Endothelial cell of umbilical vein (primary cell): ENCODE data around the gene BCL7C. TPM values are rescaled to one million over a fixed set of nuclear protein-coding genes. Genes with fewer than 3 reads are reported as not detected.

Experiments
- Bru-seq: library from RNA; stranded (reverse); fragments of 400-500 nt; gene quantifications from one replicate; lab custom pipeline; 2021; lab: Mats Ljungman, UMichigan
- BruChase-seq, 2 experiments: library from RNA; stranded (reverse); fragments of 400-500 nt; gene quantifications; one replicate each; lab custom pipeline; 2021; lab: Mats Ljungman, UMichigan
- BruUV-seq: library from RNA; stranded (reverse); fragments of 400-500 nt; replicated peaks from 2 replicates; lab custom pipeline; 2021; lab: Mats Ljungman, UMichigan
- CTCF ChIA-PET: fragments of 300-600, 350-600 bp; sonication (Branson Sonifier 250); formaldehyde crosslinking; loops from one replicate; lab custom pipeline; 2021; ENCODE audit warnings: antibody characterized with exemption, inconsistent platforms; lab: Charles Lee
- POLR2A ChIA-PET: fragments of 300-600, 350-600 bp; sonication (Branson Sonifier 250); formaldehyde crosslinking; loops from one replicate; lab custom pipeline; 2021; ENCODE audit warnings: antibody characterized with exemption, inconsistent platforms; lab: Charles Lee
- DNase-seq: peaks from one replicate; pipeline ENCODE4 v3.0.0-alpha.2; 2011; ENCODE audit warnings: low read depth, low spot score
- FAIRE-seq: peaks from 2 replicates; lab custom pipeline; 2011; peaks lifted over from hg19 to GRCh38; lab: Jason Lieb, UNC
- H2AFZ ChIP-seq: 2 replicates; pipeline ENCODE4 v1.6.0; 2012; ENCODE audit warnings: low read depth, low read length, control low read depth, inconsistent platforms
- H3K27ac ChIP-seq: 2 replicates; pipeline ENCODE4 v1.5.1; 2011; ENCODE audit warnings: low read depth, mild to moderate bottlenecking, control low read depth, low read length, moderate library complexity; ENCODE audit not compliant: insufficient read depth
- H3K27me3 ChIP-seq, 2 experiments: 2 replicates each; pipeline versions ENCODE4 v1.6.0 to v1.6.1; 2011; ENCODE audit warnings: low read length in 2 of 2, mixed read lengths in 1 of 2; ENCODE audit not compliant: control insufficient read depth in 2 of 2, insufficient read depth in 2 of 2
- H3K36me3 ChIP-seq, 2 experiments: 2 replicates in 1 of 2; 3 replicates in 1 of 2; pipeline ENCODE4 v1.5.1; 2011; ENCODE audit warnings: low read length in 2 of 2, mild to moderate bottlenecking in 1 of 2, moderate library complexity in 1 of 2; ENCODE audit not compliant: control insufficient read depth in 2 of 2, insufficient read depth in 2 of 2; ENCODE audit errors: extremely low read depth in 1 of 2
- H3K4me1 ChIP-seq: 3 replicates; pipeline ENCODE4 v1.5.1; 2011; ENCODE audit warnings: mild to moderate bottlenecking, low read length; ENCODE audit not compliant: control insufficient read depth, insufficient read depth; ENCODE audit errors: extremely low read depth
- H3K4me2 ChIP-seq: 2 replicates; pipeline ENCODE4 v1.6.1; 2011; ENCODE audit warnings: low read length, control low read depth, mixed read lengths; ENCODE audit not compliant: insufficient read depth
- H3K4me3 ChIP-seq, 3 experiments: fragments of 200-600 bp in 1 of 3; sonication (generic), shearing (Covaris generic) in 1 of 3; replicated peaks in 1 of 3; 2 replicates each; pipeline ENCODE4 v1.5.1; 2011 to 2016; ENCODE audit warnings: control low read depth in 3 of 3, low read length in 3 of 3, mild to moderate bottlenecking in 2 of 3, inconsistent platforms in 1 of 3, low read depth in 1 of 3, moderate library complexity in 1 of 3; ENCODE audit not compliant: insufficient read depth in 1 of 3
- H3K79me2 ChIP-seq: 2 replicates; pipeline ENCODE4 v1.6.0; 2012; ENCODE audit warnings: low read length, inconsistent platforms; ENCODE audit not compliant: control insufficient read depth, insufficient read depth
- H3K9ac ChIP-seq: replicated peaks from 2 replicates; pipeline ENCODE3; 2011; ENCODE audit warnings: low read length, control low read depth; ENCODE audit not compliant: insufficient read depth; ENCODE audit errors: extremely low read depth
- H3K9me1 ChIP-seq: replicated peaks from 3 replicates; pipeline ENCODE4 v1.6.0; 2011; ENCODE audit warnings: mild to moderate bottlenecking, low read length; ENCODE audit not compliant: control insufficient read depth, insufficient read depth; ENCODE audit errors: extremely low read depth
- H3K9me3 ChIP-seq: replicated peaks from 2 replicates; pipeline ENCODE4 v1.5.1; 2012; ENCODE audit warnings: low read length, inconsistent platforms; ENCODE audit not compliant: control insufficient read depth, insufficient read depth
- H4K20me1 ChIP-seq: replicated peaks from 2 replicates; pipeline ENCODE3; 2011; ENCODE audit warnings: mild to moderate bottlenecking, low read length; ENCODE audit not compliant: control insufficient read depth, insufficient read depth; ENCODE audit errors: extremely low read depth
- EZH2 ChIP-seq: IDR thresholded peaks from 2 replicates; pipeline ENCODE4 v1.6.1; 2012; ENCODE audit warnings: borderline replicate concordance, low read depth, mild to moderate bottlenecking, moderate library complexity, low read length, inconsistent platforms; ENCODE audit not compliant: severe bottlenecking
- FOS ChIP-seq: IDR thresholded peaks from 2 replicates; pipeline ENCODE4 v1.6.1; 2011; ENCODE audit warnings: mild to moderate bottlenecking, low read length, moderate library complexity, borderline replicate concordance; ENCODE audit not compliant: insufficient read depth
- GATA2 ChIP-seq: IDR thresholded peaks from 2 replicates; pipeline ENCODE4 v1.7.0; 2011; ENCODE audit warnings: low read depth, mild to moderate bottlenecking, moderate library complexity, mixed read lengths, low read length; ENCODE audit not compliant: insufficient read length, insufficient read depth
- JUN ChIP-seq: IDR thresholded peaks from 2 replicates; pipeline ENCODE4 v1.6.1; 2011; ENCODE audit warnings: borderline replicate concordance, low read depth; ENCODE audit not compliant: insufficient read length, insufficient read depth
- MYC ChIP-seq: IDR thresholded peaks from one replicate; pipeline ENCODE4 v1.6.1; 2011; ENCODE audit warnings: mild to moderate bottlenecking, low read depth, low read length
- POLR2A ChIP-seq: IDR thresholded peaks from 2 replicates; pipeline ENCODE4 v1.6.1; 2012; ENCODE audit warnings: low read depth, mild to moderate bottlenecking, control low read depth, low read length
- POLR2AphosphoS5 ChIP-seq: IDR thresholded peaks from 2 replicates; pipeline ENCODE4 v1.6.1; 2012; ENCODE audit warnings: low read depth, mild to moderate bottlenecking, control low read depth, low read length, moderate library complexity; ENCODE audit not compliant: insufficient read depth
- dilution Hi-C: fragments of 300-500 bp; cut with MboI; formaldehyde crosslinking; loops from one replicate; pipeline ENCODE4 v1.15.0; 2019; ENCODE audit warnings: low sequenced_read_pairs; ENCODE audit not compliant: extremely low pct_ligation_motif_present
- intact Hi-C: fragments of 100-400 bp; cut with micrococcal nuclease; formaldehyde crosslinking; loops from one replicate; pipeline ENCODE4 v1.10.0; 2022
- long read RNA-seq: library from polyadenylated mRNA; stranded (forward); transcript quantifications from one replicate; pipeline ENCODE4 v2.0.0, GENCODE V29; 2021
- polyA minus RNA-seq, 3 experiments: library from RNA; depleted of rRNA, polyadenylated mRNA; stranded (reverse); fragments of >200 nt; gene quantifications; 1 replicate in 1 of 3; 2 replicates in 2 of 3; pipeline ENCODE4 v1.2.3, GENCODE V29; 2011
- polyA plus RNA-seq, 4 experiments: library from polyadenylated mRNA; depleted of rRNA in 3 of 4; stranded (reverse) in 3 of 4; unstranded in 1 of 4; fragments of >200 nt; gene quantifications; 2 replicates each; pipeline versions ENCODE4 v1.2.1 to v1.2.3, GENCODE V29; 2011 to 2012; ENCODE audit warnings: missing spikeins in 1 of 4
- total RNA-seq: library from RNA; stranded (reverse); gene quantifications from 2 replicates; pipeline ENCODE4 v1.2.3, GENCODE V29; 2021
- TF ChIP-seq, protein P1 (sequence below): IDR thresholded peaks from 2 replicates; pipeline ENCODE4 v1.6.1; 2011; ENCODE audit not compliant: insufficient read depth, insufficient read length
- TF ChIP-seq, protein P2 (sequence below), 2 donors: IDR thresholded peaks; 1 replicate in 1 of 2; 2 replicates in 1 of 2; pipeline ENCODE4 v1.5.1; 2011; ENCODE audit warnings: low read length in 2 of 2, mild to moderate bottlenecking in 2 of 2, moderate library complexity in 2 of 2, control low read depth in 1 of 2, inconsistent platforms in 1 of 2, low read depth in 1 of 2; ENCODE audit not compliant: insufficient read depth in 1 of 2; ENCODE audit errors: extremely low read depth in 1 of 2

Gene BCL7C
- 38.3 and 39.5 TPM in 2 replicates for total RNA-seq
- polyA plus RNA-seq = 30.2 and 33.7 TPM in 2 replicates
- polyA plus RNA-seq (2011; cell fraction: cytosol; rRNA removed) = 27.0 and 36.1 TPM in 2 replicates
- 11.3 and 11.4 TPM in 2 replicates for polyA plus RNA-seq (2011; cell fraction: nucleus; rRNA removed)
- polyA plus RNA-seq (2012) = 23.6 and 29.3 TPM in 2 replicates
- polyA minus RNA-seq = 5.5 and 7.4 TPM in 2 replicates
- 5.9 TPM for polyA minus RNA-seq (2011; cell fraction: cytosol; rRNA and poly(A)+ RNA removed)
- 3.4 and 5.7 TPM in 2 replicates for polyA minus RNA-seq (2011; cell fraction: nucleus; rRNA and poly(A)+ RNA removed)
- Bru-seq, nascent RNA = percentile 49 among the genes with signal in this experiment
- BruChase-seq, experiment 1, labeled RNA remaining after a 6-hour chase = percentile 68 among the genes with signal in this experiment
- BruChase-seq, experiment 2, labeled RNA remaining after a 2-hour chase = percentile 64 among the genes with signal in this experiment
- long read RNA-seq, transcript BCL7C-203 (6 exons, 1,603 nt) = minor isoform, 32 of 222 reads
- long read RNA-seq, transcript BCL7C-201 (6 exons, 1,740 nt) = major isoform, 163 of 222 reads
- long read RNA-seq, partial matches to known transcripts = 11 of 222 reads
- long read RNA-seq, other reads (novel, unspliced or antisense) = 15 of 222 reads

DNA sequence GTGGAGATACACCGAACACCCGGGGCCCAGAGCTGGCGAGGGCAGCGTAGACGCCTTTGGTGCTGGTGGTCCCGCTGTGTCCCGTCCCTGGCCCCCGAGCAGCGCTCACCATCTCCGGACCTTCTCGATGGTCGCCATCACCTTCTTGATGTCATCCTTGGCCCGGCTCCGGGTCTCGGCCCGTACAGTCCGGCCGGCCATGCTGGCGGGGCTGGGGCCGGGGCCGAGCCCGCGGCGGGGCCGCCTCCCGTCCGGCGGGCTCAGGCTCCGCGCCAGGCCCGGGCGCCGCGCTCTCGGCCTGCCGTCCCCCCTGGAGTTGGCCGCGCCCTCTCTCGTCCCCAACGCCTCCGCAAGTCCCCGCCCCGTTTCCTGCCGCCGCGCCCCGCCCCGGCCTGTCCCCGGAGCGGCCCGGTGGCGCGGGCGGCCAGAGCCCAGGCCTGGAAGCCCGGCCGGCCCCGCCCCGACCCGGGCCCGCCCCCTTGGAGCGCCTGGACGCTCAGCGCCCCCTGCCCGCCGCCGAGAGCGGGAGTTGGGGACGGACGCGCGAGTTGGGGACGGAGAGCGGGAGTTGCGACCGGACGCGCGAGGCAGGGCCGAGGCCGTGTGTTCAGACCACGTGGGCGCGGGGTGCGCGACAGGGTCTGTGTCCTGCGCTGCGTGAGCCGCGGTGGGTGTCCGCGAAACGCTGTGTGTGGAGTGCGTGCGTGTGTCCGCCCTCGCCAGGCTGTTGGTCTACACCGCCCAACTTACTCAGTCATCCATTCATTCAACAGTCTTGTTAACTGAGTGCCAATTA is at the start of gene BCL7C:
TSS of gene BCL7C (minus strand) at position 334 of the 796 bp plus-strand sequence. CDS start at position 201, 133 bp downstream.
- Histone ChIP-seq H3K9me3 (no peaks in the 10 kb centered on the region), H2AFZ (peak within 1 kb of the TSS; percentile 64), H3K27me3 (no peaks in the 10 kb centered on the region), H3K27ac (peak within 1 kb of the TSS; percentile 38), H3K79me2 (peaks cover 9% of the 10 kb centered on the region), H3K4me2 (peak within 1 kb of the TSS; percentile 78), H3K9me1 (no peaks in the 10 kb centered on the region), H3K36me3 (peaks cover 2% of the 10 kb centered on the region in 2 experiments), H3K4me1 (peaks cover 13% of the 10 kb centered on the region), H3K9ac (peak within 1 kb of the TSS; percentile 85), H4K20me1 (no peaks in the 10 kb centered on the region), H3K4me3 (peak within 1 kb of the TSS; percentile 39 to 72 (median 63))
- TF ChIP-seq POLR2A = peak; percentile 88
- TF ChIP-seq, protein P1, sequence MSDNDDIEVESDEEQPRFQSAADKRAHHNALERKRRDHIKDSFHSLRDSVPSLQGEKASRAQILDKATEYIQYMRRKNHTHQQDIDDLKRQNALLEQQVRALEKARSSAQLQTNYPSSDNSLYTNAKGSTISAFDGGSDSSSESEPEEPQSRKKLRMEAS = peak; percentile 98
- no peak for TF ChIP-seq GATA2
- no peak for TF ChIP-seq FOS
- no peak for TF ChIP-seq JUN
- TF ChIP-seq MYC = peak; percentile 74
- TF ChIP-seq, protein P2, sequence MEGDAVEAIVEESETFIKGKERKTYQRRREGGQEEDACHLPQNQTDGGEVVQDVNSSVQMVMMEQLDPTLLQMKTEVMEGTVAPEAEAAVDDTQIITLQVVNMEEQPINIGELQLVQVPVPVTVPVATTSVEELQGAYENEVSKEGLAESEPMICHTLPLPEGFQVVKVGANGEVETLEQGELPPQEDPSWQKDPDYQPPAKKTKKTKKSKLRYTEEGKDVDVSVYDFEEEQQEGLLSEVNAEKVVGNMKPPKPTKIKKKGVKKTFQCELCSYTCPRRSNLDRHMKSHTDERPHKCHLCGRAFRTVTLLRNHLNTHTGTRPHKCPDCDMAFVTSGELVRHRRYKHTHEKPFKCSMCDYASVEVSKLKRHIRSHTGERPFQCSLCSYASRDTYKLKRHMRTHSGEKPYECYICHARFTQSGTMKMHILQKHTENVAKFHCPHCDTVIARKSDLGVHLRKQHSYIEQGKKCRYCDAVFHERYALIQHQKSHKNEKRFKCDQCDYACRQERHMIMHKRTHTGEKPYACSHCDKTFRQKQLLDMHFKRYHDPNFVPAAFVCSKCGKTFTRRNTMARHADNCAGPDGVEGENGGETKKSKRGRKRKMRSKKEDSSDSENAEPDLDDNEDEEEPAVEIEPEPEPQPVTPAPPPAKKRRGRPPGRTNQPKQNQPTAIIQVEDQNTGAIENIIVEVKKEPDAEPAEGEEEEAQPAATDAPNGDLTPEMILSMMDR (IDR thresholded peaks at IDR 0.05; ENCODE audit: extremely low read depth in 1 of 2, insufficient read depth in 1 of 2, low read depth in 1 of 2, low read length in 2 of 2) = peak; percentile 24 to 55
- no peak for TF ChIP-seq EZH2
- TF ChIP-seq POLR2AphosphoS5 = no peak
- intact Hi-C loops = loop anchor here (1.0 kb wide), 1 partner anchor 19 kb away; no protein-coding TSS in a partner anchor
- ChIA-PET CTCF (interaction anchor here (1.2 to 1.7 kb wide), 2 partner anchors 8 to 49 kb away, joined by 5 to 6 read pairs; no protein-coding TSS in a partner anchor), POLR2A (no interaction called here)
- FAIRE-seq (peak; percentile 80), DNase-seq (peak; percentile 89)
- no TSS peak for BruUV-seq
- dilution Hi-C loops = no loop called here
